ENCODE measurements around the gene HAUS2. TPM values are rescaled to one million over a fixed set of nuclear protein-coding genes. Genes with fewer than 3 reads are reported as not detected.

Gene HAUS2
- polyA plus RNA-seq (2013, experiment 1 of 4): 43.1 TPM
- polyA plus RNA-seq (2013, experiment 2 of 4): 41.9 TPM
- 25.8 TPM for polyA plus RNA-seq (2013, experiment 3 of 4)
- 29.1 TPM for polyA plus RNA-seq (2013, experiment 4 of 4)

DNA sequence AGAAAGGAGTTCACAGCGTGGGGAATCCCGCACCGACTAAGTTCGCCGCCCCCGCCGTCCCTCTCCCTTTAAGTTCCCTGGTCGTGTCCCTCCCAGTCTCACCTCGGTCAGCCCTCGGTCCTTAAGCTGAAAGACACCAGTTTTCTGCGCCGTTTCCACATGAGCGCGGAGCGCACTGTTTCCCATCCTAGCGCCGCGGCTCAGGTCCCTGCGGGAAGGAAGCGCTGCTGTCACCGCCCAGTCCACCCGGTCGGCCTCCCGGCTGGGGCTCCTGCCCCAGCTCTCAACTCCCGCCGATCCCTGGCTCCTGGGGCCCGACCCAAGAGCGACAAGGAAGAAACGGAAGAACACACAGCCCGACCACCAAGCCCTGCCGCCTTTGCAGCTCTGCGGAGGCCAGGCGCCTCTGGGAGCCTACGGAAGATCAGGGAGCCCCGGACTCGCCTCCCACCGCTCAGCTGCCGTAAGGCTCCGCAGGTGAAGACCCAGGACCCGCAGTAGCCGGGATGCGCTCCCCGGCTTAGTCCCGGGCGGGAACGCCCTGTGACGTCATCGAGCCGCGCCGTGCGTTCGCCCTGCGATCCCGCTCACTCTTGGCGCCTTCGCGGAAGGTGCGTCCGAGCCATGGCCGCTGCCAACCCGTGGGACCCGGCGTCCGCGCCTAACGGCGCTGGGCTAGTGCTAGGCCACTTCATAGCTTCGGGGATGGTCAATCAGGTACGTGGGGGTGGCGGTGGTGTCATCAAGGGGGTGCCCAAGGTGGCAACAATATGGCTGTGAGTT is at the start of gene HAUS2, which contains the start of gene LRRC57:
HAUS2 (plus strand) TSS at position 590 of the 783 bp plus-strand sequence; CDS start at position 625, 35 bp downstream.
LRRC57 (minus strand) TSS at position 545 of the 783 bp plus-strand sequence; CDS start at position 186, 359 bp downstream.
- peak within 1 kb of the TSS; percentile 85 for H3K4me3 ChIP-seq (ENCODE audit: insufficient read depth, low read depth, low read length)
- H3K4me1 ChIP-seq (ENCODE audit: control insufficient read depth, insufficient read depth, low read length): peaks cover 13% of the 10 kb centered on the region
- peak within 1 kb of the TSS; percentile 56 for H3K27ac ChIP-seq (ENCODE audit: insufficient read depth, low read depth, low read length, poor library complexity, severe bottlenecking)
- H3K36me3 ChIP-seq (ENCODE audit: control insufficient read depth, insufficient read depth, low read length): peaks cover 6% of the 10 kb centered on the region
- 0% methylated on average over 71 of the region's 71 CpGs for WGBS, 2 experiments
- H3K27me3 ChIP-seq (ENCODE audit: control insufficient read depth, insufficient read depth, low read length, poor library complexity, severe bottlenecking): no peaks in the 10 kb centered on the region
- H3K9me3 ChIP-seq (ENCODE audit: control insufficient read depth, low read length): no peaks in the 10 kb centered on the region

DNA sequence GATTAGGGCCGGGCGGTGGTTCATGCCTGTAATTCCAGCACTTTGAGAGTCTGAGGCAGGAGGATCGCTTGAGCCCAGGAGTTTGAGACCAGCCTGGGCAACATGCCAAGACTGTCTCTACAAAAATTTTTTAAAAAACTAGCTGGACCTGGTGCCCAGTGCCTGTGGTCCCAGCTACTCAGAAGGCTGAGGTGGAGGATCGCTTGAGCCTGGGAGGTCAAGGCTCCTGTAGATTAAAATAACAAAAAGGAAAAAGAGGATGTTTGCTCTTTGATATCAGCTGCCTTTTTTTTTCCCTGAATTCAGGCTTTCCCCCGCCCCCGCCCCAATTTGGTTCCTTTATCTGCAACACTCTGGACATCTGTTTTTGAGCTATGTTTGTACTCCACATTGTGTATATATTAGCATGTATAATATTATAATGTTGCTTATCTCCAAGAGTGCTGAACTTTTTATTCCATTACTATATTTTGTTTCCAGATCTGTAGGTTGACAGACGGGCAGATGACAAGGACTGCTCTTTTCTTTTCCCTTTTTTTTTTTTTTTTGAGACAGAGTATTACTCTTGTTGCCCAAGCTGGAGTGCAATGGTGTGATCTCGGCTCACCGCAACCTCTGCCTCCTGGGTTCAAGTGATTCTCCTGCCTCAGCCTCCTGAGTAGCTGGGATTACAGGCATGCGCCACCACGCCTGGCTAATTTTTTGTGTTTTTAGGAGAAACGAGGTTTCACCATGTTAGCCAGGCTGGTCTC is 48.6 kb upstream of the HAUS2 start:
- peaks cover 5% of the 10 kb centered on the region for H3K4me1 ChIP-seq (ENCODE audit: control insufficient read depth, insufficient read depth, low read length)
- 87 to 88% methylated on average over 10 to 12 of the region's 12 CpGs for WGBS, 2 experiments
- no peaks in the 10 kb centered on the region for H3K27me3 ChIP-seq (ENCODE audit: control insufficient read depth, insufficient read depth, low read length, poor library complexity, severe bottlenecking)
- no peak overlapping the region for H3K27ac ChIP-seq (ENCODE audit: insufficient read depth, low read depth, low read length, poor library complexity, severe bottlenecking)
- no peaks in the 10 kb centered on the region for H3K9me3 ChIP-seq (ENCODE audit: control insufficient read depth, low read length)
- H3K4me3 ChIP-seq (ENCODE audit: insufficient read depth, low read depth, low read length): no peak overlapping the region
- H3K36me3 ChIP-seq (ENCODE audit: control insufficient read depth, insufficient read depth, low read length): peaks cover 2% of the 10 kb centered on the region

DNA sequence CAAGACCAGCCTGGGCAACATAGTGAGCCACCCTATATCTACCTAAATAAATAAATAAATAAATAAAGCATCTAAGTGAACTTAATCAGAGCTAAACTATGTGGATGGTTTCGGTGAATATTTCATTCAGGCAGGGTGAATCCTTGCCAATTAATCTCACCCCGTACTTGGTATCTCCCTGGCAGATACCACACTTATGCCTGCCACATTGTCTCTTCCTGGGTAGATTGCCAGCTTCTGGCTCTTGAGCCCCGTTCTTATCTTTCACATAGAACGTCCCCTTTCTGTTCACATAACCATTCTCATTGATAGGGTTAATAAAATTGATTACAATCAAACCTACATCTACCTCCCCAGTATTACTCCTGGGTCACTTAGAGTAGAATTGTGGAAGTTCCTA is 46.2 kb upstream of the HAUS2 start:
- Histone ChIP-seq H3K9me3 (ENCODE audit: control insufficient read depth, low read length) (no peaks in the 10 kb centered on the region), H3K4me1 (ENCODE audit: control insufficient read depth, insufficient read depth, low read length) (no peaks in the 10 kb centered on the region), H3K27ac (ENCODE audit: insufficient read depth, low read depth, low read length, poor library complexity, severe bottlenecking) (no peak overlapping the region), H3K27me3 (ENCODE audit: control insufficient read depth, insufficient read depth, low read length, poor library complexity, severe bottlenecking) (no peaks in the 10 kb centered on the region), H3K4me3 (ENCODE audit: insufficient read depth, low read depth, low read length) (no peak overlapping the region), H3K36me3 (ENCODE audit: control insufficient read depth, insufficient read depth, low read length) (peaks cover 2% of the 10 kb centered on the region)
- WGBS, 2 experiments: 89 to 93% methylated on average over 4 of the region's 4 CpGs

DNA sequence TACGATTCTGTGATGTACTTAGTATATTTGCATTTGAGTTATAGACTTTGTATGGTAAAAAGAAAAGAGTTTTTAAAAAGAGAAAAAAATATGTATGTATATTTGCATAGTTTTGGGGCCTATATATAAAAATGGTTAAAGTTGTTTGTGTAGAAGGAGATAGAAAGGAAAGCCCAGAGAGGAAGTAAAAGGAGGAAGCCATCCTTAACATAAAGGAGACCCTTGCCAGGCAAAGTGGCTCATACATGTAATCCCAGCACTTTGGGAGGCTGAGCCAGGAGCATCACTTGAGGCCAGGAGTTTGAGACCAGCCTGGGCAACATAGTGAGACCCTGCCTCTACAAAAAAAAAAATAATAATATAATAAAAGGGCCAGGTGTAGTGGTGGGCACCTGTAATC is 44.8 kb upstream of the HAUS2 start:
- no peaks in the 10 kb centered on the region for H3K9me3 ChIP-seq (ENCODE audit: control insufficient read depth, low read length)
- H3K27ac ChIP-seq (ENCODE audit: insufficient read depth, low read depth, low read length, poor library complexity, severe bottlenecking): no peak overlapping the region
- WGBS, 2 experiments: 89 to 98% methylated on average over 1 of the region's 1 CpG
- no peaks in the 10 kb centered on the region for H3K4me1 ChIP-seq (ENCODE audit: control insufficient read depth, insufficient read depth, low read length)
- H3K36me3 ChIP-seq (ENCODE audit: control insufficient read depth, insufficient read depth, low read length): peaks cover 2% of the 10 kb centered on the region
- no peaks in the 10 kb centered on the region for H3K27me3 ChIP-seq (ENCODE audit: control insufficient read depth, insufficient read depth, low read length, poor library complexity, severe bottlenecking)
- H3K4me3 ChIP-seq (ENCODE audit: insufficient read depth, low read depth, low read length): no peak overlapping the region

DNA sequence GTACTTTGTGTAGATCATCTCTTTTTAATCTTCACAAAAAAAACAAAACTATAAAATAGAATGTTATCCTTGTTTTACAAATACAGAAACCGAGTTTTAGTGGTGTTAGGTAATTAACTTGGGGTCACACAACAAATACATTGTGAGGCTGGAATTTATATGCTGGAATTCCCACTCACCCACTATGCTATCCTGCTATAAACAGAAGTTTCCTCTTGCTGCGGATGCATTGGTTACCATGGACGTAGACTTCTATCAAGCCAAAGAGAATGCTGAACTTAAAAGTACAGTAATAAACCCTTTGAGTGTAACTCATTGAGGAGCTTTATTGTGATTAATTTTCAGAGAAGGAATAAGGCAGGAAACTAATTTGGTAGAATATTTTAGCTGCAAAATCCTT is 44.0 kb upstream of the HAUS2 start:
- Histone ChIP-seq H3K9me3 (ENCODE audit: control insufficient read depth, low read length) (no peaks in the 10 kb centered on the region), H3K27ac (ENCODE audit: insufficient read depth, low read depth, low read length, poor library complexity, severe bottlenecking) (no peak overlapping the region), H3K4me1 (ENCODE audit: control insufficient read depth, insufficient read depth, low read length) (no peaks in the 10 kb centered on the region), H3K4me3 (ENCODE audit: insufficient read depth, low read depth, low read length) (no peak overlapping the region), H3K27me3 (ENCODE audit: control insufficient read depth, insufficient read depth, low read length, poor library complexity, severe bottlenecking) (no peaks in the 10 kb centered on the region), H3K36me3 (ENCODE audit: control insufficient read depth, insufficient read depth, low read length) (no peaks in the 10 kb centered on the region)
- WGBS, 2 experiments: 95 to 96% methylated on average over 2 to 3 of the region's 3 CpGs

DNA sequence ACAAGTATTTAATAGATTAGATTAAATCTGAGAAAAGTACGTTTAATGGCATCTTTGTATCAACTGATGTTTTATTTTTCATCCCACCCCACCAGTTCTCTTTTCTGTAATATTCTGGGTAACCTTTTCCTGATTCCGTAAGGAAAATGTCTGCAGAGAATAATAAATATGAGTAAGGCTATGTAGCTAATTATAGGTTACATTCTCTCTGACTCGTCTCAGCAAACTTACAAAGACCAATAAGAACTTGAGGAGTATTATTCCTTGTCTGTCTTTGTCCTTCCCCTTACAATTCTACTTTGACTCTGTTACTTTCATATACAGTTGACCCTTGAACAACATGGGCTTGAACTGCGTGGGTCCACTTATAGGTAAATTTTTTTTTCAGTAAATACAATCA is 41.1 kb upstream of the HAUS2 start:
- Histone ChIP-seq H3K27ac (ENCODE audit: insufficient read depth, low read depth, low read length, poor library complexity, severe bottlenecking) (no peak overlapping the region), H3K9me3 (ENCODE audit: control insufficient read depth, low read length) (no peaks in the 10 kb centered on the region), H3K4me1 (ENCODE audit: control insufficient read depth, insufficient read depth, low read length) (no peaks in the 10 kb centered on the region), H3K36me3 (ENCODE audit: control insufficient read depth, insufficient read depth, low read length) (no peaks in the 10 kb centered on the region), H3K27me3 (ENCODE audit: control insufficient read depth, insufficient read depth, low read length, poor library complexity, severe bottlenecking) (no peaks in the 10 kb centered on the region), H3K4me3 (ENCODE audit: insufficient read depth, low read depth, low read length) (no peak overlapping the region)
- WGBS, 2 experiments: 94 to 98% methylated on average over 2 to 3 of the region's 4 CpGs

DNA sequence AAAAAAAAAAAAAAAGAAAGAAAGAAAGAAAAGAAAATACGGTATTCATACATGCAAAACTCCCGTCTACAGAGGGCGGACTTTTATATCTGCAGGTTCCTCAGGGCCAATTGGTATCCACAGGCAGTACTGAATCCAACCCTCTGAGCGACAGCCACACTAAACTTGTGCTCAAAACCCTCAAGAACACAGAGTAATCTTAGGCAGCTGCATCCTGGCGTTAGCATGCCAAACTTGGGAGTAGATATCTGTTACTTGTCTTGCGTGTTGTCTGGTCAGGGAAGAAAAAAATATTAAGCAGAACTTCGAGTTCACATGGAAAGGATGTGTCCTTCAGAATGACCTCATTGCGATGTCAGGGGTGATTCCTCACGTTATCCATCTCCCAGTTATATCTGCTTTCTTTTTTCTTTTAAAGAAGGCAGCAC is 40.4 kb upstream of the HAUS2 start:
- Histone ChIP-seq H3K4me1 (ENCODE audit: control insufficient read depth, insufficient read depth, low read length) (no peaks in the 10 kb centered on the region), H3K4me3 (ENCODE audit: insufficient read depth, low read depth, low read length) (no peak overlapping the region), H3K9me3 (ENCODE audit: control insufficient read depth, low read length) (no peaks in the 10 kb centered on the region), H3K27ac (ENCODE audit: insufficient read depth, low read depth, low read length, poor library complexity, severe bottlenecking) (no peak overlapping the region), H3K27me3 (ENCODE audit: control insufficient read depth, insufficient read depth, low read length, poor library complexity, severe bottlenecking) (no peaks in the 10 kb centered on the region), H3K36me3 (ENCODE audit: control insufficient read depth, insufficient read depth, low read length) (no peaks in the 10 kb centered on the region)
- WGBS, 2 experiments: 92 to 96% methylated on average over 9 of the region's 9 CpGs

DNA sequence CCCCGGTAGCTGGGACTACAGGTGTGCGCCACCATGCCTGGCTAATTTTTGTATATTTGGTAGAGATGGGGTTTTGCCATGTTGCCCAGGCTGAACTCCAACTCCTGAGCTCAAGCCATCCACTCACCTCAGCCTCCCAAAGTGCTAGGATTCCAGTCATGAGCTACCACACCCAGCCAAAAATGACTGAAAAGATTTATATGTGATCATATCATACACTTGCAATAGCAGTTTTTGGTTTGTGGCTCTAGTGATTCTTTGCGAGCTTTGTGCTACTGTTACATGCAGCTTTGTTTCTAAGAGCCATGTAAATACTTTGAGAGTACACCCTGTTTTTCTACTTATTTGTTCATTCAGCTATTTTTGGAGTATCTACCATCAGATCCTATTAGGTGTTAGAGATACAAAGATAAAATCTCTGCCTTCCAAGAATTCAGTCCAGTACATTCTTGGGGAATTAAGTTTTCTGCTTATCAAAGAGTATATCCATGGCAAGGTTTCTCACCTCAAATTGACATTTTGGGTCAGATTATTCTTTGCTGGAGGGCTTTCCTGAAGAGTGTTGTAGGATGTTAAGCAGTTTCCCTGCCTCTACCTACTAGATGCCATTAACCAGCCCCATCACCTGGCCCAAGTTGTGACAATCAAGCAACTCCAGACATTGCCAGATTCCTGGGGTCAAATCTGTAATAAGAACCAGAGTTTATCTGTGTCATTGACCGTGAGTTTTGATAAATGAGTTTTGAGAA is 38.2 kb upstream of the HAUS2 start:
- no peak overlapping the region for H3K27ac ChIP-seq (ENCODE audit: insufficient read depth, low read depth, low read length, poor library complexity, severe bottlenecking)

DNA sequence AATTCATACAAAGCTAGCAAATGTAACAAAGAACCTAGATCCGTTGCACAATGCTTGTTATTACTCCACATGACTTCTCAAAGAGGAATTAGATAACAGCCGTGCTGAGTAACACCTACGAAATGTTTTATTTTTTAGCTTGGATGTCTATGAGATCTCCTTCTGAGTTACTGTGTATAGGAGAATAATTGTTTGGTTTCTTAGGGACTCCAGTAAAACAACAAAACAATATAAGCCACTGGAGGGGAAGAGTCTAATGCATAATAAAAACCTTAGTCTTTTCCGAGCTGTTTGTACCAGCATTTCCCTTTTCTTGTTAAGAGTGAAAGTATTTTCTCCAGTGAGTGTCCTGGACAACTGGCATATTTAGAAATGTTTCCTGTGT is 37.6 kb upstream of the HAUS2 start:
- H3K4me3 ChIP-seq (ENCODE audit: insufficient read depth, low read depth, low read length): no peak overlapping the region
- no peak overlapping the region for H3K27ac ChIP-seq (ENCODE audit: insufficient read depth, low read depth, low read length, poor library complexity, severe bottlenecking)

More for the DNA sequence above, 38.2 kb upstream of the HAUS2 start:
- H3K27me3 ChIP-seq (ENCODE audit: control insufficient read depth, insufficient read depth, low read length, poor library complexity, severe bottlenecking): no peaks in the 10 kb centered on the region
- no peaks in the 10 kb centered on the region for H3K9me3 ChIP-seq (ENCODE audit: control insufficient read depth, low read length)
- no peaks in the 10 kb centered on the region for H3K36me3 ChIP-seq (ENCODE audit: control insufficient read depth, insufficient read depth, low read length)
- H3K4me1 ChIP-seq (ENCODE audit: control insufficient read depth, insufficient read depth, low read length): no peaks in the 10 kb centered on the region
- H3K4me3 ChIP-seq (ENCODE audit: insufficient read depth, low read depth, low read length): no peak overlapping the region
- 89 to 94% methylated on average over 3 to 4 of the region's 4 CpGs for WGBS, 2 experiments

More for the DNA sequence above, 37.6 kb upstream of the HAUS2 start:
- H3K36me3 ChIP-seq (ENCODE audit: control insufficient read depth, insufficient read depth, low read length): peaks cover 5% of the 10 kb centered on the region
- H3K27me3 ChIP-seq (ENCODE audit: control insufficient read depth, insufficient read depth, low read length, poor library complexity, severe bottlenecking): no peaks in the 10 kb centered on the region
- H3K4me1 ChIP-seq (ENCODE audit: control insufficient read depth, insufficient read depth, low read length): no peaks in the 10 kb centered on the region
- no peaks in the 10 kb centered on the region for H3K9me3 ChIP-seq (ENCODE audit: control insufficient read depth, low read length)
- 91 to 99% methylated on average over 4 of the region's 4 CpGs for WGBS, 2 experiments
